BLaER1 (cell line): ENCODE results near the gene CAPRIN1.

Experiments
- H3K27ac ChIP-seq: shearing (Covaris generic); formaldehyde crosslinking; 2 replicates; pipeline ENCODE4 v1.8.1; 2022
- H3K27me3 ChIP-seq: shearing (Covaris generic); formaldehyde crosslinking; 2 replicates; pipeline ENCODE4 v1.8.1; 2022
- H3K36me3 ChIP-seq: shearing (Covaris generic); formaldehyde crosslinking; 2 replicates; pipeline ENCODE4 v1.8.1; 2022
- H3K4me1 ChIP-seq: shearing (Covaris generic); formaldehyde crosslinking; 2 replicates; pipeline ENCODE4 v1.8.1; 2022
- H3K4me2 ChIP-seq: shearing (Covaris generic); formaldehyde crosslinking; 2 replicates; pipeline ENCODE4 v1.8.1; 2022
- H3K4me3 ChIP-seq: shearing (Covaris generic); formaldehyde crosslinking; 2 replicates; pipeline ENCODE4 v1.8.1; 2022
- H3K9ac ChIP-seq: shearing (Covaris generic); formaldehyde crosslinking; 2 replicates; pipeline ENCODE4 v1.8.1; 2022
- H3K9me3 ChIP-seq: shearing (Covaris generic); formaldehyde crosslinking; 2 replicates; pipeline ENCODE4 v1.8.1; 2022
- H4K20me1 ChIP-seq: shearing (Covaris generic); formaldehyde crosslinking; 2 replicates; pipeline ENCODE4 v1.8.1; 2022
- Cebpa-rat ChIP-seq: shearing (Covaris generic); IDR thresholded peaks from 2 replicates; pipeline ENCODE4 v1.8.1; 2022

Gene CAPRIN1

GRCh38 chr11:34148504-34149165 is 97.1 kb downstream of the CAPRIN1 start:
- Histone ChIP-seq H3K9me3 (no peaks in the 10 kb centered on the region), H3K4me1 (peaks cover 41% of the 10 kb centered on the region), H3K36me3 (peaks cover 86% of the 10 kb centered on the region), H3K4me3 (no peak overlapping the region), H4K20me1 (peaks cover 24% of the 10 kb centered on the region), H3K27ac (no peak overlapping the region), H3K9ac (no peak overlapping the region), H3K4me2 (no peak overlapping the region), H3K27me3 (no peaks in the 10 kb centered on the region)
- no peak for TF ChIP-seq Cebpa-rat

- H3K4me3 ChIP-seq, result no peak overlapping the region
- no peak overlapping the region for H3K27ac ChIP-seq
- H3K36me3 ChIP-seq, result peaks cover 79% of the 10 kb centered on the region
- TF ChIP-seq Cebpa-rat, result no peak
- peaks cover 31% of the 10 kb centered on the region for H4K20me1 ChIP-seq
- no peak overlapping the region for H3K9ac ChIP-seq
- peaks cover 46% of the 10 kb centered on the region for H3K4me1 ChIP-seq
- no peaks in the 10 kb centered on the region for H3K9me3 ChIP-seq
- H3K4me2 ChIP-seq, result no peak overlapping the region
- H3K27me3 ChIP-seq, result no peaks in the 10 kb centered on the region
These were observed 97.7 kb downstream of the CAPRIN1 start for GRCh38 chr11:34149274-34149673.

GRCh38 chr11:34149786-34150185 is 98.3 kb downstream of the CAPRIN1 start:
- no peak overlapping the region for H3K9ac ChIP-seq
- H3K4me3 ChIP-seq, result no peak overlapping the region
- H3K27me3 ChIP-seq, result no peaks in the 10 kb centered on the region
- H3K36me3 ChIP-seq, result peaks cover 75% of the 10 kb centered on the region
- no peaks in the 10 kb centered on the region for H3K9me3 ChIP-seq
- peaks cover 46% of the 10 kb centered on the region for H3K4me1 ChIP-seq
- H4K20me1 ChIP-seq, result peaks cover 36% of the 10 kb centered on the region
- TF ChIP-seq Cebpa-rat, result no peak
- H3K4me2 ChIP-seq, result no peak overlapping the region
- no peak overlapping the region for H3K27ac ChIP-seq

- no peak overlapping the region for H3K9ac ChIP-seq
- H3K9me3 ChIP-seq, result no peaks in the 10 kb centered on the region
- no peak overlapping the region for H3K4me3 ChIP-seq
- TF ChIP-seq Cebpa-rat, result no peak
- H4K20me1 ChIP-seq, result peaks cover 44% of the 10 kb centered on the region
- H3K4me1 ChIP-seq, result peaks cover 46% of the 10 kb centered on the region
- H3K36me3 ChIP-seq, result peaks cover 72% of the 10 kb centered on the region
- H3K27me3 ChIP-seq, result no peaks in the 10 kb centered on the region
- no peak overlapping the region for H3K27ac ChIP-seq
- H3K4me2 ChIP-seq, result no peak overlapping the region
These were observed 99.1 kb downstream of the CAPRIN1 start for GRCh38 chr11:34150494-34151151.
